Skin epidermis (tissue), 12 donors: ENCODE data around the gene HDAC7.

Source experiments
- H3K27ac ChIP-seq, 21 experiments: fragments of 200-600 bp; sonication (generic) in 11 of 21; one replicate each; pipeline ENCODE4 v1.5.0; 2020; ENCODE audit warnings: mild to moderate bottlenecking in 3 of 21, inconsistent platforms in 2 of 21, moderate library complexity in 2 of 21
- H3K4me3 ChIP-seq, 7 experiments: fragments of 200-600 bp; sonication (generic) in 2 of 7; one replicate each; pipeline ENCODE4 v1.5.0; 2020; ENCODE audit warnings: inconsistent platforms in 2 of 7, mild to moderate bottlenecking in 2 of 7, moderate library complexity in 1 of 7

HDAC7 gene

GRCh38 chr12:47745485-47746041 is 74.1 kb downstream of the HDAC7 start:
- Histone ChIP-seq H3K27ac (no peak overlapping the region), H3K4me3 (no peak overlapping the region)

DNA sequence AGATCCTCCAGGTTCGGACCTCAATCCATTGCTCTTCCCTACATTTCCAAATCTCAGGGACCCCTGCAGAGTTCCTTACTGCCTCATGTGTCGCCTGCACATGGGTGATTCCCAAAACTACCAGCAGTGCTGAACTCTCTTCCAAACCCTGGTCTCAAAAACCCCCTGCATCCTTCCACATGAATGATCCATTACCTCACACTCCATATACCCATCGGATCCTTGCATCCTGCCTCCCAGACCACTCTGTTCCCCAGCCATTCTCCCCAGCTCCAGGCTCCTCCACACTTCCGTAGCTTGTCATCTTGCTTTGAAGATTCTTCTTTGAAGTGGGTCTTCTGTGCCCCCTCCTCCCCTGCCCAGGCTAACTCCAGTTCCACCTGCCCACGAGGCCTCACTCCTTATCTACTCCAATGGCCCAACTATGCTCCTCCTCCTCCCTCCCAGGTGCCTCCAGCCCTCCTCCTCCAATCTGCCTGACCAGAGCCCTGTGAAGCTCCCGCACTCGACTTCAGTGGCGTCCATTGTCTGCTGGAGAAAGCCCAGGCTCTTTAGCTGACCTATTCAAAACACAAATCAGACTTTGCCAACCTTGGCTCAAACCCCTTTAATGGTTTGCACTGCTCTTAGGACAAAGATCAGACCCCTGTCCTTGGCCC is 74.8 kb downstream of the HDAC7 start:
- H3K27ac ChIP-seq = no peak overlapping the region
- no peak overlapping the region for H3K4me3 ChIP-seq

DNA sequence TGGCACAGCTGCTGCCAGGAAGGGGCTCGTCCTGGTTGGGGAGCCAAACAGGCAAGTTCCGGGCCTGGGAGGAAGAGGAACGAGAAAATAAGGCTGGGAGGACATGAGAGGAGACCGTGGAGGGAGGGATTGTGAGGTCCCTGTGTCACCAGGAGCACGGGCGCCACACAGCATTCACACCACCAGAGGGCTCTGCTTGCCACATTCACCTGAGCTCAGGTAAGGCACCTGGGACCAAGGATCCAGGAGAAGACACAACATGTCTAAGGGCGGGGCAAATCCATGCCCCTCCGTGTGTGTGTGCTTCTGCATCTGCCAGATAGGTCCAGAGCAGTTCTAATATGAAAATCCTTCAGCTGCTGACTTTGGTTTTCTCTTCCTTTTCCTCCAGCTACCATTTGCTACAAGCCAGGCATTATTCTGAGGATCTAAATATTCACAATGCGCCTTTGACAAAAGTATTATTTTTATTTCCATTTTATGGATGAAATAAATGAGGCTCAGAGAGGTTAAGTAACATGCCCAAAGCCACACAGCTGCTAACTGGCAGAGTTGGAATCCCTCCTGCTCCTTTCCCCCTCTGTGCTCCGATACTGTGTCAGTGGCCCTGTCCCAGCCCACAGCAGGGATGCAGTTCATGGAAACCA is 75.6 kb downstream of the HDAC7 start:
- H3K27ac ChIP-seq = no peak overlapping the region
- no peak overlapping the region for H3K4me3 ChIP-seq

DNA sequence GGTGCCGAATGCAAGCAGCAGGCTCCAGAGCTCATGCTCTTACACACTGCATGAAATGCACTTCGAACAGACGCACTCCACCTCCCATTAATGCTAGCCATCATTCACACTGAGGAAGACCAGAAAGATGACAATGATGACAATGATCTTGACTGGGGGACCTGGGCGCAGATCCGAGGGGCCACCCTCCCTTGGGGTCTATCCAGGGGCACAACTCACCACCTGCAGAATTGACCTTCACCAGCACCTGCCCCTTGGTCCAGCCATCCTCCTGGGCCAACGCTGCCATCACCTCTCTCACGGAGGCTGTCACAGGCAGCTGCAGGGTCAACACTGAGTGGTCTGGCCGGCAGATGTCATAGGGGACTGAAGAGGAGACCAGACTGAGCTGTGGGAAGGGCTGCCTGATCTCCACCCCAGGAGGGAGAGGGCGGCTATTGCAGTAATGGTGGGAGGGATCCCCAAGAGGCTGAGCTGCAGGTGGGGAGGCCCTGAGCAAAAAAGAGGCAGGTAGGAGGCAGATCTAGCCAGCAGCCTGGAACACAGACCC is 76.3 kb downstream of the HDAC7 start:
- Histone ChIP-seq H3K4me3 (no peak overlapping the region), H3K27ac (no peak overlapping the region)

DNA sequence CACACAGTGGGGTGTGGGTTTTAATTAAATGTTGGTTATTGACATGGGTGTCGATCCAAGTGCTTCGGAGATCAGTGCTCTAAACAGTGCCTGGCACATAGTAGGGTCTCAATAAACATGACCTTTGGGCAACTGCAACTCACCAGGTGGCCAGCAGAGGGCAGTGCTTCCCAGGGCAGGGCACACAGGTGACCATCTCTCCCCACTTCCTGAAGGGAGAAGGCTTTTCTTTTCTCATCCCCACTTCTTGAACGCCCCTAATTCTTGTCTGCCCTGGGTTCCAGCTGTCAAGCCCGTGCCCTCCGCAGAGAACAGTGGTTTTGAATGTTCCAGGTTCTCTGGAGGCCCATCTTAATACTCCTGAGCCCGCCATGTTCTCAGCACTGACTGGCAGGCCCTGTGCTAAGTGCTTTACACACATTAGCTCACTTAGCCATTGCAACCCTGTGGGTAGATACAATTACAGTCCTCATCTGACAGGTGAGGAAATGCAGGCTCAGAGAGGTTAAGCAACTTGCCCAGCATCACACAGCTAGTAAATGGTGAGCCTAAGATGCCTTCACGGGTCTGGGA is 77.4 kb downstream of the HDAC7 start:
- Histone ChIP-seq H3K27ac (no peak overlapping the region), H3K4me3 (no peak overlapping the region)

DNA sequence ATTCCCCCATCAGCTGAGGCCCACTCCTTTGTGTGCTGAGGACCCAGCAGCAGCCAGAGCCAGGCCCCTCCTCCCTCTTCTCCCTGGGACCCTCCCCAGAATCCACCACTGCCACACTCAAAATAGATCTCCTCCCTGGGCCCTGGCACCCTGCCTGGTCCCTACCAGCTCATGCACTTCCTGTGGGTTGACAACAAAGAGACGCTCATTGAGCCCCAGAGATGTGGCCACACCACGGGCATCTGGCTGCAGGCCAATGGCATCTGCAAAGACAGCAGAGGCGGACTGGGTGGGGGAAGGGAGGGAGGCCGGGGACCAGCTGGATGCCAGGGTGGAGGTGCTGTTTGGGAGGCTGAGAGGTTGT is 78.4 kb downstream of the HDAC7 start:
- Histone ChIP-seq H3K4me3 (no peak overlapping the region), H3K27ac (peak overlapping the region in 7 of 21 experiments; percentile 6 to 61 (median 42))

DNA sequence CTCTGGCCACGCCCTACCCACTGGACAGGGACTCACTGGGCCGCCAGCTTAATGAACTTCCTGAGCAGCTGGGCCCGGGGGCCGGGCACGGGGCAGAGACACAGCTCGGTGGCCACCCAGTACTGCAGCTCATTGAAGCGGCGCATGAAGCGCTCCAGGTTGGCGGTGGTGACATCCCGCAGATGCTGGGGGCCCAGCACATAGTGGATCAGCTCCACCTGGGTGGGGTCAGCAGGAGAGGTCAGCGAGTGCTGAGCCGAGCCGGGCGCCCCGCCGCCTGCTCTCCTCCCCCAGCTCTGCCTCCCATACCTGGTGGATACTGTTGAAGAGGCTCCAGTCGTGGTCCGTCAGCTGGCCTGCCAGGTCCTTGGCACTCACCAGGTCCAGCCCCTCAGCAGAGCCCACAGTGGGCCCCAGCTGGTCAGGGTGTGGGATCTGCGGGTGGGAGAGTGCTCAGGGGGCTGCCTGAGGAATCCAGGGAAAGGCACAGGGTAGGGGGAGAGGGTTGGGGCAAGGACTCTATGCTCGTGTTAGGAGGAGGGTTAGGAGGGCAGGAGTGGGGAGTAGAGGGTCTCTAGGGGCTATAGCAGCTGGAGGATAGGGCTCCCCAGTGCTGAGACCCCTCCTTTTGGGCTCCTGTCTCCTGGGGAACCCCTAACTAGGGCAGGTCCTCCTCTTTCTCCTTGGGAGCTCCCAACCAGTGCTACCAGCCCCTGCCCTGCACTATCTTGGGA is 78.9 kb downstream of the HDAC7 start:
- Histone ChIP-seq H3K27ac (peak overlapping the region in 10 of 21 experiments; percentile 6 to 61 (median 36)), H3K4me3 (no peak overlapping the region)

DNA sequence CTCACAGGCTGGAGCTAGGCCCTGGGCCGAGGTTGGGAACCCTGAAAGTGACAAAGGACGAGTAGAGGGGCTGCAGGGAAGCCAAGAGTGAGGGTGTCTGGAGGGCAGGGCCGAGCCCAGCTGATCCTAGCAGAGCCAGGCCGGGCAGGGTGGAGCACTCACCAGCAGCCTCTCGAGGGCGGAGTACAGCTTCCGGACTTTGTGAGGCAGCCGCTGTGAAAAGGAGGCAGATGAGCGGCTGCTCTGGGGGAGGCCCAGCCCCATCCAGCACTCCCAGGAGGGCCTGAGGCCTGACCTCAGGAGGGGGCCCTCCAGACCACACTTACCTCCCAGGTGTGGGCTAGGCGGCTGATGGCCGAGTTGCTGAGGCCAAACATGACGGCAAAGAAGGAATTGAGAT is 79.7 kb downstream of the HDAC7 start:
- H3K27ac ChIP-seq = peak overlapping the region in 2 of 21 experiments; percentile 50 to 61
- H3K4me3 ChIP-seq = no peak overlapping the region

GRCh38 chr12:47739297-47739696 is 80.4 kb downstream of the HDAC7 start:
- Histone ChIP-seq H3K4me3 (no peak overlapping the region), H3K27ac (peak overlapping the region in 1 of 21 experiments; percentile 1)

DNA sequence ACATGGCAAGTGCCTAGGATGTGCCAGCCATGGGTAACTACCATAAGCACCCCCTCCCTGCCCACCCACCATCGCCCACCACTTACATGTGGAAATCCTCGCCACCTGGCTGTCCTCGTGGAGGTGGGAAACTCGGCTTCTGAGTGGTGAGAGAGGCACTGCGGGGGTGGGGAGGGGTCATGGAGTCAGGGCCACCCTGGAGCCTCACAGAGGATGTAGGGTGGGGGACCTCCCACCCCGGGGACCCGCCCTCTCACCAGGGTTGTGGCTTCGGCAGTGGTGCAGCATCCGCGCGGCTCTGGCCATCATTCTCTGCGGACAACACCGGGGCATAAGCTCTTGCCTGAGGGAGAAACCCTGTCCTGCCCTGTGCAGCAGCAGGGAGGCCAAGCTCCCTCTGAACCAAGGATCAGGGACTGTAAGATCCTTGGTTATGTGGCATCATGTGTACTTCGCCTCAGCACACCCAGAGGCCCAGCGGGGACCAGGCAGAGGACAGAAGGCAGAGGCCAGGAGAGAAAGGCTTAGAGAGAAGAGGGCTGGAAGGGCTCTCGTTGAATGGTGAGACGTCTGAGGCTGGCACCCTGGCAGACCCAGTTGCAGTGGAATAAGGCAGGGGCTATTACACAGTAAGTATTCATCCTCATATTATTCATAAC is 81.6 kb downstream of the HDAC7 start:
- Histone ChIP-seq H3K4me3 (no peak overlapping the region), H3K27ac (peak overlapping the region in 10 of 21 experiments; percentile 11 to 67 (median 24))

- H3K27ac ChIP-seq = peak overlapping the region in 14 of 21 experiments; percentile 4 to 69 (median 37)
- no peak overlapping the region for H3K4me3 ChIP-seq
Measured at GRCh38 chr12:47736877-47737676, 82.6 kb downstream of the HDAC7 start.

GRCh38 chr12:47736216-47736615 is 83.5 kb downstream of the HDAC7 start:
- H3K27ac ChIP-seq = peak overlapping the region in 13 of 21 experiments; percentile 4 to 69 (median 42)
- H3K4me3 ChIP-seq = no peak overlapping the region

DNA sequence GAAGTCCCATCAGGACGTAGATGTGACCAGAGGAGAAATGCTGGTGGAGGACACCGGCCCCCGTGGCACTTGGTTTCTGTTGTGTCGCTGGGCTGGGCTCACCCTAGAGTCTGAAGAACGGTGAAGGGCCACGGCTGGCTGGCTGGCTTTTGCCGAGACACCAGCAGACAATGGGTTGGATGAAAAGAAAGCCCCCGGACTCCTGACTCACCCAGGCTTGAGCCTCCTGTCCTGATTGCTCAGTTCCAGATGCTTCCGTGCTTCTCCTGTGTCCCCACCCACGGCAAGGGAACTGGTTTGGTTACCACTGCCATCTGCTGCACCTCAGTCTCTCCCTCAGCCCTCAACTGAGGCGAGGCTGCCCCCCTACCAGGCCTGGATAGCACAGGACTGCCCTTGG is 84.1 kb downstream of the HDAC7 start:
- H3K4me3 ChIP-seq = no peak overlapping the region

DNA sequence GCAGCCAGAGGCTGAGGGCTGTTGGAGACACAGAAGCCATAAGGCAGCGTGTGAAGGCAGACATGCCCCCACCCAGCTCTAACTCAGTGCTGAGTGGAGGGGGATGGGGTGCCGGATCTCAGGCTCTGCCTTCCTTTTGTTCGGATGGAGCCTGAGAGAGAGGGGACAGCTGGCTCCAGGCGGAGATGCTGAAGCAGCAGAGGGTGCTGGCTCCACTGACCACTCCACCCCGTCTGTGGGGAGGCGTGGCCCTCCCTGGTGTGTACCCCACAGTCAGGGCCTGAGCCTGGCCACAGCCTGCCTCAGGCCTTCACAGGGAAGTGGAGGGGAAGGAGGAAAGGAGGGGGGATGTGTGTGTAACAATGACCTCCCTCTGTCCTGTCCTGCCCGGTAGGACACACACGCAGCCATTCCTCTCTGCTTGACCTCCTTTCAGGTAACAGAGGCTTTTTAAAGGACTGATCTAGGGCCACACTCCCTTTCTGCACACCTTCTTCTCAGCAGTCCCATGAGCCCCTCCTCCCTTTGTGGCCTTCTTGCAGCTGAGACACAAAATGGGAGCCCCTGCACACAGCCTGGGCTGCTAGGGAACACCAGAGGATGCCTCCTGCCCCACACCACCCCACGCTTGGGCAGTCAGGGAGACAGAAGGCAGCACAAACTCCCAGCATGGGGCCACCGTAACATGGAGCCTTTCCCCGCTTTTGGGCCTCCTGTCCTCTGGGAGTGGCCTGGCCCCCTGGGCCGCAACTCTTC is 84.8 kb downstream of the HDAC7 start:
- H3K27ac ChIP-seq = peak overlapping the region in 11 of 21 experiments; percentile 3 to 69 (median 43)
- no peak overlapping the region for H3K4me3 ChIP-seq

More for the DNA sequence above, 84.1 kb downstream of the HDAC7 start:
- H3K27ac ChIP-seq = peak overlapping the region in 13 of 21 experiments; percentile 3 to 69 (median 42)

DNA sequence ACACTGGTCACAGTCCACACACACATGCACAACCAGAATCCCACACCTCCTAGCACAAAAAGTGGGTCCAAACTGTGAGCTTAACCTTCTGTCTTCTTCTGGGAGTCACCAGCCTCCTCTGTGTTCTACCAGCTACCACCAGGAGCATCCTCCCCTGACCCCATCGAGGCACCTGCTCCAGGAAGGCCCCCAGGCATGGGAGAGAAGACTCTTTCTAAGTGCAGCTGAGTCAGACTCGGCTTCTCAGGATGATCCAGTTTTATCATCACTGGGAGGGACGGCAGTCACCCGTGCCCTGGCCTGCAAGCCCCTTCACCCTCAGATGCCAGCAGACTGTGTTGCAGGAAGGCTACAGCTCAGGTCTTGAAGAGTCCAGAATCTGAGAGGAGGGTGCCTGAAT is 86.6 kb downstream of the HDAC7 start:
- Histone ChIP-seq H3K4me3 (no peak overlapping the region), H3K27ac (no peak overlapping the region)
